HG02973 (cell line): Measurements from ENCODE around the gene PLXNA2.

Source experiments
- ATAC-seq: cut with Tn5 transposase; IDR thresholded peaks from one replicate; pipeline ENCODE4 v1.9.1; 2021; ENCODE audit warnings: moderate library complexity; ENCODE audit not compliant: unreplicated experiment

PLXNA2 gene

DNA sequence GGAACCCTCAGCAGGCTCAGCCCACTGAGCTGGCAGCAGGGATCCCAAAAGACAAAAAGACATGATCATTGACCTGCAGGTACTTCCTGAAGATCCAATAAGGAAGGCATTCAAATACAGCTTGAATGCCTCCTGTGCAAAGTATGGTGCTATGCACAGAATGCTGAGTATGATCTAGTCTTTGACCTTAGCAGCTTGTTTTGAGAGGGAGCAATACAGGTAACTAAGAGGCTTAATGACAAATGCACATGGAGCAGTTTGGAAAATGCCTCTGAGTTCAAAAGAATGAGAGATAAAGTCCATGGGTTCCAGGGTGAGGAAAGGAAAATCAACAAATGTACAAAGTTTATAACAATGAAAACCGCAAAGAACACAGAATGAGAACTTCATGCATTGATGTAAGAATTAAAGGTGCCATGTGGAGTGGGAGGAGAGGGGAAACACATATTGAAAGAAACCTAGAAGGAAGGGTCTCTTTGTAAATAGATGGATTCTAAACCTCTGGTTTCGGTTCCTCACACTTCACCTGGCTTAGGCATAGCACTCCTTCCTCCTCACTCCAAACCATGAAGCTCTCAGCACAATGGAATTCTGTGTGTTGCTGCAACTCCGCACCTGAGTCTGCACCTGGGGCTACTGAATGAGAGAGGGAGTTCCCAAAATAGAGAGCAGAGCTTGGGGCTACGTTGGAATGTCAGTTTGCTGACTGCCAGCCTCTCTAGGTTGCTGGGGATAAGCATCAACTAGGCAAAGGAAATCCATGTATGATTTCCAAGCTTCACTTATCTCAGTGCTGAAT lies 77.6 kb downstream of the PLXNA2 start:
- ATAC-seq, result no peak

DNA sequence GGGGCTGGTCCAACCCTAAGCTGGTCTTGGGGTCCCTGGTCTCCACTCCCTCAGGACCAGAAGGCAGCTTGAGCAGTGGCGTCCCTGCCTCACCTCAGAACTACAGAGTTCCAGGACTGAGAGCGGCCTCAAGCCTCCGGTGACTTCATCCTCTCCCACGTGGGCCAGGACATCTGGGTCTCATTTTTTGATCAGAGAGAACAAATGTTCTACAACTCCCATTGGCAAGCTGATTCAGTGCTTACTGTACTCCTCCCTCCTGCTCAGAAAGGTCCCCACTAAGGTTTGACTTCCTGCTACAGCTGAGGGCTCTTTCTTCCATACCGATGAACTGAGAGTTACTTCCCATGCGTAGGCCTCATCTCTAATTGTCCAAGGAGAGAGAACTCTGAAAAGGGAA lies 78.5 kb downstream of the PLXNA2 start:
- ATAC-seq, result no peak

DNA sequence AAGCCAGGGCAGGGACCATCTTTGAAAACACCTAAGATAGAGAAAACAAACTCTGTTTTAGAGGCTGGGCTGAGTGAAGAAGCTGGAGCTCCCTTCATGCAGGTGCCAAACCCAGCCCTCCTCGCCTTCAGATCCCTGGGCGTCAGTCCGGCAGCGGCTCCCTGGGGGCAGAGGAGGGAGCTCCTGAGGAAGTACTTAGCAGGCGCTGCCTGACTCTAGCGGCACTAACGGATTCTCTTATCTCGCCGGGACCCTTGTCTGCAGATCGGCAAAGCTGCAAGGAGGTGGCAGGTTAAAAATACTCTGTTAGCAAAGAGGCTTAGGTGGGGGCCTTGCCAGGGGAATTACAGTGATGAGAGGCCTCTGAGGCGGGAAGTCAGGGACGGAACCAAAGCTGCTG lies 79.6 kb downstream of the PLXNA2 start:
- ATAC-seq, result no peak

DNA sequence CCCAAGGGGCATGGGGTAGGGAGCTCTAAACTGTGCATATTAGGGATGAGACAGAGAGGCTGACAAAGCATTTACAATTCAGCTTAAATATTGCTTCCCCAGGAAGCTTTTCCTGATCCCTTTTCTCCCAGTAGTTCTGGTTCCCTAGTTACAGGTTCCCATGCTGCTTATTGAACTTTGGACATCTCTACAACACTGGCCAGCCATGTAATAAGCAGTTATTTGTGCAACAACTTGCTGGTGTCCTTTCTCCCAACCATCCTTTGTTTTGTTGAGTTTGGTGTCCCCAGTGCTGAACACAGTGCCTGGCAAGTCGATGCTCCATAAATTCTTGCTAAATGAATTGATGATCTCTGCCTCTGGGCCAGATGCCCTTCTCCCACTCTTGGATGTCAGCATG lies 80.6 kb downstream of the PLXNA2 start:
- no peak for ATAC-seq

GRCh38 chr1:208162903-208163302 lies 81.3 kb downstream of the PLXNA2 start:
- no peak for ATAC-seq

DNA sequence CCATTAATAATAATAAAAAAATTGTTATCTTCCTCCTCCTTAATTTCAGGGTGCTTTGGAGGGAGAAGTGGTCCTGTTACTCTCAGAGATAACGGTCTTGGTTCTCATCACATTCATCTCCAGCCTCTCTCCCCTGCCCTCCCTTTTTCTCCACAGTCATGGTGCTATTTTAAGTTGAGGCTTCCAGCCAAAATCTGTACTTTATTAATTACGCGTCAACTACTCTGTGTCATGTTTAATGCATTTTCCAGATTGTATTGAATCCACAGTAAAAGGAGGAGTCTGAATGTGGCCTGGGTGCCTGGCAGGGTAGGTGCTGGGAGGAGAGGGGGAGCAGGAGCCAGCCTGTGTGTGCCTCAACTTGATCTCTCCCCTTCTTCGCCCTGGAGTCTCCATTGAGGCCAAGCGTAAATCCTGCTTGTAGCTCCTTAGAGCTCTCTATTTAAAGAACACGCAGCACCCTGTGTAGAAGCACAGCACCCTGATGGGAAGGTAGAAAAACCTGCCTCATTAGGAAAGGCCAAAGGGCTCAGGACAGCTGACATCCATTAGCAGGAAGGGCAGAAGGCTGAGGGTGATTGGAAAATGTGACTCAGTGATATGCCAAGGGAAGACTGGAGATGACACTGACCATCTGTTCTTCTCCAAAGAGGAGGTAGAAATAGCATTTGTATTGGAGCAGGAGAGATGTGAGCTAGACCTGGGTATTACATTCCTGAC lies 82.4 kb downstream of the PLXNA2 start:
- ATAC-seq, result no peak

DNA sequence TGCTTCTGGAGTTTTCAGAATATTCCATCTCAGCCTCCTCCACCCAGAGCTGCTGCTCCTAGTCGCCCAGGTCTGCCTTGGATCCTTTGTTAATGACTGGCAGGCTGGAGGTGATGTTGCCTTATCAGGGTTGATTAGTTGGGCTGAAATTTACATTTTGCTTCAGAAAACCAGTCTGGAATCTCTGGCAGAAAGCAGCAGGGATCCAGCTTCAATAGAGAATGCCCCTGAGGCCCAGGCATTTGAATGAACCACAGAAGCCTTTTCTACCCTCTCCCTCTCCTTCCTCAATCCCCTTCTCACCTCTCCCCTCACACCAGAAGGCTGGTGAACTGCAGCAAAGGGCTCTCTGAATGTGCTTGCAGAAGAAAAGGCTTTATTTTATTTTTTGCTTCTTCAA lies 83.2 kb downstream of the PLXNA2 start:
- ATAC-seq, result no peak

DNA sequence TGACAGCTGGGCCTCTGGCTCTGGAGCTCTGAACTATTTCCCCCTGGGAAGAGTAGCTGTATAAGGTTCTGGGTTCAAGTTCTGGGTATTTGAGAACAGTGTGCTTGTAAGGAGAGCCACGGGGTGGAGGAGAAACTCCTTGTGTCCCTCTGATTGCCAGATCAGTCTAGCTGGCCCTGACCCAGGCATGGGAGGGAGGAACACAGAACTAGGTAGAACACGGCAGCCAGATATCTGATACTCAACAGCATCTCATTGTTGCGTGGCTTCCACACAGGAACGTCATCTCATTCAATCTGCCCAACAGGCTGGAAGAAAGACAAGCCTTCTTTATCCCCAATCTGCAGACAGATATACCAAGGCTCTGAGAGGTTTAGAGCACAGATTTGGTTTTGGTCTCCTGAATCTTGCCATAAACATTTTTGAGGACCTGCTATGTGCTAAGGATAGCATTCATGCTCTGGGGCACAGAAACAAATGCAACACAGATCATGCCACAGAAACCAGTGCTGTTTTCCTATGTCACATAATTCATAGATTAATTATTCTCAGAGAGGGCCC lies 83.8 kb downstream of the PLXNA2 start:
- ATAC-seq, result no peak

DNA sequence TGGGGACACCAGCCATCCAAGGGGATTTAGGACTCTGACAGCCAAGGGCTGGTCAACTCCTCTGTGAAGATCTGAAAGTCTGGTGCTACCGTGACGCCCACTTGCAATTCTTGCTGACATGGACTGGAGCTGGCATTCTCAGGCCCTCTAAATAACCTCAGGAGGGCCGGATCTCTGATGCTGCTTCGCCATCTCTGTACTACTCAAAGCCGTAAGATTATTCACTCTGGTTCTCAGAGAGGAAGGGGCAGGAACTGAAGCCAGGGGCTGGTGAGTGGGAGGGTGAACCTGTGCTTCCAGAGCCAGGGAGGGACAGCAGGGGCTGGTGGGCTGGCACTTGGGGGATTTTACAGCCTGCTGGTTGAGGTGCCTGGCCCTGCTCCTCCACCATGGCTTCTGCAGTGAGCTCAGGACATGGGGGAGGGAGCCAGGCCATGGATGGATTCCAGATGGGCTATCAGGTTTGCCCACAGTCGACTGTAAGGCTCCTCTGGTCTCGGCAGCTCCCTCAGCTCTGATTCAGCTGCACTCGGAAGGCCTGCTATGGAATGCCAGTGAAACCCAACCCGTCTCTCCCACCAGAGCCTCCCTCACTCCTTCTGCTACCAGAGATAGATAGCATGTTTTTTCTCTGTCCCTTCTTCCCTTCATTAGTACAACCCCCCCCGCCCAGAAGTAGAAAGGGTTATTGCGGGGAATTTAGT lies 84.5 kb downstream of the PLXNA2 start:
- ATAC-seq, result no peak

GRCh38 chr1:208158640-208159554 lies 85.3 kb downstream of the PLXNA2 start:
- ATAC-seq, result no peak

- ATAC-seq, result no peak
These were observed 86.4 kb downstream of the PLXNA2 start for GRCh38 chr1:208157769-208158168.

GRCh38 chr1:208156741-208157140 lies 87.4 kb downstream of the PLXNA2 start:
- ATAC-seq, result no peak

DNA sequence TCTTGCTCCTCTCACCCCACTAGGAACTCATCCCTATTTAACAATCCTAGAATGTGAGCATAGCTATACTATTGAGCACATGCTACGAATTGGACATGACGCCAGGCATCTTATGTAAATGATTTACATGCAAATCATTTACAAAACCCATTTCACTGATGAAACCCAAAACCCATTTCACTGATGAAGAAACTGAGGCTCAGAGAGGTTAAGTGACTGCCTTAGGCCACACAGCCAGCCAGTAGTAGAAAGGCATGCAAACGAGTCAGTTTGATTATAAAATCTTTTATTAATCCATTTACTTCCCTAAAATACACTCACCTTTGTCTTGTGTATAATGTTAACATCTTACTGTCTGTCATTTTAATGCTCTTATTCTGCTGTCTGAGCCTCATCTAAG lies 87.9 kb downstream of the PLXNA2 start:
- no peak for ATAC-seq

DNA sequence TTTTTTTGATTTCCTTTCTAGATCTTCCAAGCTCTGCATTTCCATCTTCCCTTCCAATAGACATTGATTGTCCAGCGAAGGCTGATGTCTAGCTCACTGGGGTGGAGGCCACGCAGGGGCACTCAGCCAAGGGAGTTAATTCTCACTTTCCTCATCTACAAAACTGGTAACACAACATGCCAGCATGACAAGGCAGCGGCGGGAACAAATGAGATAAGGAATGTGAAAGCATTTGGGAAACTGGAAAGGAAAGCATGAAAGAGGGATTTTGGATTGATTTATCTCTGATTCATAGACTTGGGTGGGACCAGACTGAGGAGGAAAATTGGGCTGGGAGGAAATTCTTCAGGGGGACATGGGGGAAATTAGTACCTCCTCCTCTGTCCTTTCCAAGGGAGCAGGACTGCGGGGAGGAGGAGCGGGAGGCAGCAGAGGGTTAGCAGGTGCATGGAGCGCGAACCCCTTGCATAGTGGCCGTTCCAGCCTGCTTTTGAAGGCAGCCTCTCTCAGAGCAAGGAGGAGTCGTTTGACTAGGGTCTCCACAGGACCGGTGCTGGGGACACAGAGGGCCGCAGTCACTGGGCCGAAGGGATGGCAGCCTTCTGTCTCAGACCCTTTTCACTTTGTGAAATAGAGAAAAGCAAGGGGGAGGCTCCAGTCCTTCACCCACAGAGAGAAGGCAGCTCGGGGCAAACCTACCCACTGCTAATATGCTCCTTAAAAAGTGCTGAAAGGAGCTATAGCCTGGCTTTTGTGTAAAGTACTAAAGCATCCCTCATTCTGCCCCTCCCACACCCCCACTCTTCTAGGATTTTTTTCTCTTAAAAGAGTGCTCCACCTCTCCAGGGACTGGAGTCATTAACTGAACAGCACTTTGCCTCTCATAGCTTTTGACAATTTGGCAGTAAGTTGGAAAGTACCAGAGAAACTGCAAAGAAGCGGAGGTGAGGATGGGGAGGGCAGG lies 89.2 kb downstream of the PLXNA2 start:
- no peak for ATAC-seq

- ATAC-seq, result no peak
These were observed 90.1 kb downstream of the PLXNA2 start for GRCh38 chr1:208154040-208154439.

GRCh38 chr1:208153386-208153785 lies 90.8 kb downstream of the PLXNA2 start:
- ATAC-seq, result no peak

DNA sequence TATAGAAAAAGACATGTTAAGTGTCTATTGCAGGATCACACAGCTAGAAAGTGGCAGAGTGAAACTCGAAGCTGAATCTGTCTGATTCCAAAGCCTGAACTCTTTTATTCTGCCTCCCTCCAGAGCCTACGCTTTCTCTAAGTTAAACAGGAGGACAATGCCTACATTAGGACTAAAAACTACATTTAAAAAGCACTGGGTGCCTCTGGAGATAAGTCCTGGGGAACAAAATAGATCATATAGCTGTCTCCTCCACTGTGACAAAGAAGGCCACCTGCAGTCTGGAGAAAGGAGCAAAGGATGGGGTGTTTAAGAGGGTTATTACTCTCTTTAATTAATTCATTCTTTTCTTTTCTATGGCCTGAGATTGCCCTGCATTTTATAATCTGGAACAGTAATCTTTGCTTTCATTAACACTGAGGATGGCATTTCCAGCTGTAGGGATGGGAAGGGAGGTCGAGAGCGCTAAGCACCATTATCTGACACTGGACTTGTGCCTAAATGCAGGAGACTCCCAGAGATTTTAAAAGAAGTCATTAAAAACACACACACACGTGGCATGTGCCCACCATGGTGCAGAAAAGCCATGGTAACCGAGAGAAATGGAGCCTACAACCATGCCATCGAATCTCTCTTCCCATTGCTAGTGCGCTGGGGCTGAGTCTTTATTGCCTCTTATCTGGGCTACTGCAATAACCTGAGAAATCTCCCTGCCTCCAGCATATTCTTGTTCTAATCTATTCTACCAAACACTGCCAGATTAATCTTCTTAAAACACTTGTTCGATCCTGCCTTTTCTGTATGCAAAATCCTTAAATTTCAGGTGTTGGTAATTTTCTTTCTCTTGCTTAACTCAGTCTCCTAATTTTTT lies 92.2 kb downstream of the PLXNA2 start:
- ATAC-seq, result no peak

DNA sequence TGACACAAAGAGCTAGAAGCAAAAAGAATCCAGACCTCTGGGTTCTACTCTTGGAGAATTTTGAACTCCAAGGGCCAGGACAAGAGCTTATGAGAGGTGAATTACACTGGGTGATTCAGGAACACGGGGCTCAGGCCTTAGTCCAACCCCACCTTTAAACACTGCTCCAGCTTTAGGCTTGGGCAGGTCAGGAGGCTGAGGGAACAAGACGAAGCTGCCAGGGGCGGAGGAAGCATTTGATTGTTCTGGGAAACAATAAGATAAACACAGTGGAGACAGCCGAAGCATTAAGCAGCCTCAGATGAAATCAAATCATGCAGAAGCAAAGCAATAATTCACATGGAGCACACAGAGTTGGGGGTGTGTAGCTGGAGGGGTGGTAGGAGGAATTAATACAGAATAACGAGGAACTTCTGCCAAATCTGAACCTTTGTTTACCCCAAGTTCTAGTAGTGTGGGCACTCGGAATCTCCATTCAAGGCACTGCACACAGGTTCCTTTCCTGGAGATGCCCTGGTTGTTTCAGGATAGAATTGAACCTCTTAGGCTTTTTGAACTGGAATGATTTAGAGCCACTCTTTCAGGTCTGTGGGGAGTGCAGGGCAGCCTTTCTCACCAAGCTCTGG lies 93.2 kb downstream of the PLXNA2 start:
- ATAC-seq, result no peak
